ENCODE results near the gene DIPK1B. TPM values are rescaled to one million over a fixed set of nuclear protein-coding genes. Genes with fewer than 3 reads are reported as not detected.
A peak's percentile ranks its signal among the peaks of the same experiment; 100 is the strongest.

DIPK1B gene
- total RNA-seq, 2 experiments from 2014 or later, result not detected

GRCh38 chr9:136669791-136670464, 42.4 kb upstream of the DIPK1B start:
- Mint-ChIP-seq H3K4me3 (no peak overlapping the region), H3K4me1 (peaks cover 5% of the 10 kb centered on the region), H3K9me3 (no peaks in the 10 kb centered on the region), H3K36me3 (ENCODE audit: low read depth) (no peaks in the 10 kb centered on the region), H3K27ac (no peak overlapping the region), H3K27me3 (peaks cover 6% of the 10 kb centered on the region)
- POLR2A ChIA-PET, result no interaction called here
- CTCF ChIA-PET, result no interaction called here
- no peak for DNase-seq

- ChIA-PET POLR2A (no interaction called here), CTCF (interaction anchor here (1.0 to 1.8 kb wide), 3 partner anchors 27 to 185 kb away, joined by 3 to 5 read pairs (median 4); no protein-coding TSS in a partner anchor)
- Mint-ChIP-seq H3K27ac (no peak overlapping the region), H3K36me3 (ENCODE audit: low read depth) (no peaks in the 10 kb centered on the region), H3K4me3 (no peak overlapping the region), H3K9me3 (no peaks in the 10 kb centered on the region), H3K4me1 (peaks cover 2% of the 10 kb centered on the region), H3K27me3 (peaks cover 3% of the 10 kb centered on the region)
- DNase-seq, result no peak
These were observed 41.7 kb upstream of the DIPK1B start for GRCh38 chr9:136670576-136671253.

- ChIA-PET CTCF (interaction anchor here (0.7 to 2.0 kb wide), 8 partner anchors 11 to 308 kb away, joined by 3 to 11 read pairs (median 3); partner anchors contain the start of gene DNLZ), POLR2A (no interaction called here)
- DNase-seq, result no peak
- peaks cover 3% of the 10 kb centered on the region for H3K27me3 Mint-ChIP-seq
- peaks cover 2% of the 10 kb centered on the region for H3K4me1 Mint-ChIP-seq
- no peaks in the 10 kb centered on the region for H3K36me3 Mint-ChIP-seq (ENCODE audit: low read depth)
- no peak overlapping the region for H3K27ac Mint-ChIP-seq
- H3K9me3 Mint-ChIP-seq, result no peaks in the 10 kb centered on the region
- no peak overlapping the region for H3K4me3 Mint-ChIP-seq
These were observed 41.1 kb upstream of the DIPK1B start for GRCh38 chr9:136671254-136671614.

- H3K9me3 Mint-ChIP-seq, result no peaks in the 10 kb centered on the region
- no peak overlapping the region for H3K27ac Mint-ChIP-seq
- no peaks in the 10 kb centered on the region for H3K36me3 Mint-ChIP-seq (ENCODE audit: low read depth)
- peak; percentile 31 for DNase-seq
- ChIA-PET POLR2A (interaction anchor here (0.9 kb wide), 1 partner anchor 56 kb away, joined by 4 read pairs; no protein-coding TSS in a partner anchor), CTCF (interaction anchor here (0.7 to 2.0 kb wide), 11 partner anchors 10 to 308 kb away, joined by 3 to 11 read pairs (median 3); partner anchors contain the start of genes DNLZ and EGFL7)
- no peak overlapping the region for H3K4me3 Mint-ChIP-seq
- H3K27me3 Mint-ChIP-seq, result no peaks in the 10 kb centered on the region
- H3K4me1 Mint-ChIP-seq, result peaks cover 2% of the 10 kb centered on the region
These were observed 40.5 kb upstream of the DIPK1B start for GRCh38 chr9:136671646-136672430.

GRCh38 chr9:136672431-136673087, 39.8 kb upstream of the DIPK1B start:
- DNase-seq, result no peak
- no peaks in the 10 kb centered on the region for H3K9me3 Mint-ChIP-seq
- CTCF ChIA-PET, result interaction anchor here (1.0 to 2.0 kb wide), 8 partner anchors 10 to 309 kb away, joined by 3 to 11 read pairs (median 3); partner anchors contain the start of genes DNLZ and EGFL7
- peaks cover 2% of the 10 kb centered on the region for H3K4me1 Mint-ChIP-seq
- H3K36me3 Mint-ChIP-seq (ENCODE audit: low read depth), result no peaks in the 10 kb centered on the region
- no peak overlapping the region for H3K4me3 Mint-ChIP-seq
- H3K27me3 Mint-ChIP-seq, result no peaks in the 10 kb centered on the region
- POLR2A ChIA-PET, result interaction anchor here (0.9 kb wide), 1 partner anchor 56 kb away, joined by 4 read pairs; no protein-coding TSS in a partner anchor
- no peak overlapping the region for H3K27ac Mint-ChIP-seq

- ChIA-PET POLR2A (no interaction called here), CTCF (interaction anchor here (0.5 to 2.0 kb wide), 6 partner anchors 9 to 666 kb away, joined by 3 to 11 read pairs (median 4); partner anchors contain the start of gene EGFL7)
- H3K27me3 Mint-ChIP-seq, result no peaks in the 10 kb centered on the region
- no peaks in the 10 kb centered on the region for H3K36me3 Mint-ChIP-seq (ENCODE audit: low read depth)
- no peak overlapping the region for H3K27ac Mint-ChIP-seq
- peaks cover 2% of the 10 kb centered on the region for H3K4me1 Mint-ChIP-seq
- H3K9me3 Mint-ChIP-seq, result no peaks in the 10 kb centered on the region
- DNase-seq, result no peak
- no peak overlapping the region for H3K4me3 Mint-ChIP-seq
These were observed 39.0 kb upstream of the DIPK1B start for GRCh38 chr9:136673088-136673974.

GRCh38 chr9:136673975-136674785, 38.2 kb upstream of the DIPK1B start:
- H3K4me3 Mint-ChIP-seq, result no peak overlapping the region
- ChIA-PET CTCF (interaction anchor here (0.6 to 1.0 kb wide), 2 partner anchors 29 to 100 kb away, joined by 3 read pairs; no protein-coding TSS in a partner anchor), POLR2A (interaction anchor here (0.6 kb wide), 1 partner anchor 265 kb away, joined by 3 read pairs; no protein-coding TSS in a partner anchor)
- no peaks in the 10 kb centered on the region for H3K4me1 Mint-ChIP-seq
- H3K9me3 Mint-ChIP-seq, result no peaks in the 10 kb centered on the region
- no peaks in the 10 kb centered on the region for H3K27me3 Mint-ChIP-seq
- H3K27ac Mint-ChIP-seq, result no peak overlapping the region
- no peaks in the 10 kb centered on the region for H3K36me3 Mint-ChIP-seq (ENCODE audit: low read depth)
- DNase-seq, result no peak

GRCh38 chr9:136674786-136675349, 37.5 kb upstream of the DIPK1B start:
- H3K4me1 Mint-ChIP-seq, result no peaks in the 10 kb centered on the region
- DNase-seq, result no peak
- ChIA-PET CTCF (interaction anchor here (1.1 kb wide), 1 partner anchor 11 kb away, joined by 3 read pairs; no protein-coding TSS in a partner anchor), POLR2A (interaction anchor here (0.6 kb wide), 1 partner anchor 265 kb away, joined by 3 read pairs; no protein-coding TSS in a partner anchor)
- no peaks in the 10 kb centered on the region for H3K36me3 Mint-ChIP-seq (ENCODE audit: low read depth)
- H3K27me3 Mint-ChIP-seq, result no peaks in the 10 kb centered on the region
- no peaks in the 10 kb centered on the region for H3K9me3 Mint-ChIP-seq
- no peak overlapping the region for H3K4me3 Mint-ChIP-seq
- no peak overlapping the region for H3K27ac Mint-ChIP-seq

GRCh38 chr9:136675477-136676296, 36.7 kb upstream of the DIPK1B start:
- no peaks in the 10 kb centered on the region for H3K4me1 Mint-ChIP-seq
- no peak for DNase-seq
- CTCF ChIA-PET, result interaction anchor here (1.1 to 1.5 kb wide), 3 partner anchors 12 to 53 kb away, joined by 3 to 4 read pairs (median 3); no protein-coding TSS in a partner anchor
- H3K36me3 Mint-ChIP-seq (ENCODE audit: low read depth), result no peaks in the 10 kb centered on the region
- H3K9me3 Mint-ChIP-seq, result no peaks in the 10 kb centered on the region
- POLR2A ChIA-PET, result no interaction called here
- H3K27ac Mint-ChIP-seq, result no peak overlapping the region
- H3K4me3 Mint-ChIP-seq, result no peak overlapping the region
- H3K27me3 Mint-ChIP-seq, result no peaks in the 10 kb centered on the region

GRCh38 chr9:136676297-136676794, 36.0 kb upstream of the DIPK1B start:
- H3K9me3 Mint-ChIP-seq, result no peaks in the 10 kb centered on the region
- H3K27me3 Mint-ChIP-seq, result no peaks in the 10 kb centered on the region
- no peak for DNase-seq
- ChIA-PET CTCF (interaction anchor here (1.2 to 1.5 kb wide), 2 partner anchors 15 to 52 kb away, joined by 3 to 4 read pairs; no protein-coding TSS in a partner anchor), POLR2A (no interaction called here)
- H3K36me3 Mint-ChIP-seq (ENCODE audit: low read depth), result no peaks in the 10 kb centered on the region
- H3K4me3 Mint-ChIP-seq, result no peak overlapping the region
- H3K27ac Mint-ChIP-seq, result no peak overlapping the region
- H3K4me1 Mint-ChIP-seq, result no peaks in the 10 kb centered on the region

Data from activated CD4-positive, alpha-beta T cell treated with anti-CD3 and anti-CD28 coated beads, Interleukin-2, amount 10 ng/mL, durations not matched to agents 7 days and 5 days (primary cell).